Nephron progenitor cell (in vitro differentiated cells): ENCODE results near the gene ALX3.
A peak's percentile ranks its signal among the peaks of the same experiment; 100 is the strongest.

ENCODE experiments used
- DNase-seq: peaks from one replicate; pipeline ENCODE4 v3.0.0; 2021
- H3K27ac Mint-ChIP-seq: 2 replicates; pipeline ENCODE4 v1.8.0; 2021; ENCODE audit warnings: mild to moderate bottlenecking, moderate library complexity, mixed read lengths
- H3K27me3 Mint-ChIP-seq: 2 replicates; pipeline ENCODE4 v1.8.0; 2021; ENCODE audit warnings: mild to moderate bottlenecking, low read depth, mixed read lengths; ENCODE audit not compliant: poor library complexity
- H3K36me3 Mint-ChIP-seq: 2 replicates; pipeline ENCODE4 v1.8.0; 2021; ENCODE audit warnings: low read depth, mixed read lengths
- H3K4me1 Mint-ChIP-seq: 2 replicates; pipeline ENCODE4 v1.8.0; 2021; ENCODE audit warnings: mixed read lengths
- H3K4me3 Mint-ChIP-seq: 2 replicates; pipeline ENCODE4 v1.8.0; 2021; ENCODE audit warnings: mild to moderate bottlenecking, moderate library complexity, mixed read lengths
- H3K9me3 Mint-ChIP-seq: 2 replicates; pipeline ENCODE4 v1.8.0; 2021; ENCODE audit warnings: mild to moderate bottlenecking, moderate library complexity, mixed read lengths
- TF ChIP-seq, protein P1 (sequence below): fragments of 200-600 bp; sonication (generic); IDR thresholded peaks from 2 replicates; pipeline ENCODE4 v1.5.0; 2021; ENCODE audit warnings: antibody characterized with exemption

The ALX3 gene

GRCh38 chr1:110056776-110057175 lies 13.7 kb downstream of the ALX3 start:
- H3K4me3 Mint-ChIP-seq: no peak overlapping the region
- peaks cover 86% of the 10 kb centered on the region for H3K4me1 Mint-ChIP-seq
- H3K27ac Mint-ChIP-seq: no peak overlapping the region
- no peaks in the 10 kb centered on the region for H3K27me3 Mint-ChIP-seq
- H3K9me3 Mint-ChIP-seq: no peaks in the 10 kb centered on the region
- H3K36me3 Mint-ChIP-seq: peaks cover 55% of the 10 kb centered on the region
- TF ChIP-seq, protein P1, sequence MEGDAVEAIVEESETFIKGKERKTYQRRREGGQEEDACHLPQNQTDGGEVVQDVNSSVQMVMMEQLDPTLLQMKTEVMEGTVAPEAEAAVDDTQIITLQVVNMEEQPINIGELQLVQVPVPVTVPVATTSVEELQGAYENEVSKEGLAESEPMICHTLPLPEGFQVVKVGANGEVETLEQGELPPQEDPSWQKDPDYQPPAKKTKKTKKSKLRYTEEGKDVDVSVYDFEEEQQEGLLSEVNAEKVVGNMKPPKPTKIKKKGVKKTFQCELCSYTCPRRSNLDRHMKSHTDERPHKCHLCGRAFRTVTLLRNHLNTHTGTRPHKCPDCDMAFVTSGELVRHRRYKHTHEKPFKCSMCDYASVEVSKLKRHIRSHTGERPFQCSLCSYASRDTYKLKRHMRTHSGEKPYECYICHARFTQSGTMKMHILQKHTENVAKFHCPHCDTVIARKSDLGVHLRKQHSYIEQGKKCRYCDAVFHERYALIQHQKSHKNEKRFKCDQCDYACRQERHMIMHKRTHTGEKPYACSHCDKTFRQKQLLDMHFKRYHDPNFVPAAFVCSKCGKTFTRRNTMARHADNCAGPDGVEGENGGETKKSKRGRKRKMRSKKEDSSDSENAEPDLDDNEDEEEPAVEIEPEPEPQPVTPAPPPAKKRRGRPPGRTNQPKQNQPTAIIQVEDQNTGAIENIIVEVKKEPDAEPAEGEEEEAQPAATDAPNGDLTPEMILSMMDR: no peak
- DNase-seq: no peak

DNA sequence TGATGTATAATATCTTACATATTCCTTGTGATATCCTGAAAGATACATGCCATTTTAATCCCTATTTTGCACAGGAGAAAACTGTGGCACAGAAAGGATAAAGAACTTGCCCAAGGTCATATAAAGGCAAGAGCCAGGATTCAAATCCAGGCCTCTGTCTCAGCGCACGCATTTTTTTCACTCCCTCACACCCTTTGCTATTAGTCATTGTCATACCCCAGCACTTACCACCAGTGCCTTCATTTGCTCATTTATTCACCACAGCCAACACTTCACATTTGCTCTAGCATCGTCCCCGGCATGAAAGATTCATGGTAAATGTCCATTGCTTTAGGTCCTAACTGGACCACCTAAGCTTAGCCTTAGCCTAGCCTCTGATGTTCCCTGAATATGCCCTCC lies 14.2 kb downstream of the ALX3 start:
- no peak overlapping the region for H3K4me3 Mint-ChIP-seq
- no peak overlapping the region for H3K27ac Mint-ChIP-seq
- no peak for DNase-seq
- TF ChIP-seq, protein P1: no peak
- no peaks in the 10 kb centered on the region for H3K9me3 Mint-ChIP-seq
- peaks cover 57% of the 10 kb centered on the region for H3K36me3 Mint-ChIP-seq
- peaks cover 86% of the 10 kb centered on the region for H3K4me1 Mint-ChIP-seq
- no peaks in the 10 kb centered on the region for H3K27me3 Mint-ChIP-seq

- no peak for DNase-seq
- no peak overlapping the region for H3K27ac Mint-ChIP-seq
- TF ChIP-seq, protein P1: no peak
- peaks cover 55% of the 10 kb centered on the region for H3K36me3 Mint-ChIP-seq
- no peak overlapping the region for H3K4me3 Mint-ChIP-seq
- no peaks in the 10 kb centered on the region for H3K27me3 Mint-ChIP-seq
- no peaks in the 10 kb centered on the region for H3K9me3 Mint-ChIP-seq
- H3K4me1 Mint-ChIP-seq: peaks cover 84% of the 10 kb centered on the region
These were observed 14.8 kb downstream of the ALX3 start for GRCh38 chr1:110055493-110056284.

DNA sequence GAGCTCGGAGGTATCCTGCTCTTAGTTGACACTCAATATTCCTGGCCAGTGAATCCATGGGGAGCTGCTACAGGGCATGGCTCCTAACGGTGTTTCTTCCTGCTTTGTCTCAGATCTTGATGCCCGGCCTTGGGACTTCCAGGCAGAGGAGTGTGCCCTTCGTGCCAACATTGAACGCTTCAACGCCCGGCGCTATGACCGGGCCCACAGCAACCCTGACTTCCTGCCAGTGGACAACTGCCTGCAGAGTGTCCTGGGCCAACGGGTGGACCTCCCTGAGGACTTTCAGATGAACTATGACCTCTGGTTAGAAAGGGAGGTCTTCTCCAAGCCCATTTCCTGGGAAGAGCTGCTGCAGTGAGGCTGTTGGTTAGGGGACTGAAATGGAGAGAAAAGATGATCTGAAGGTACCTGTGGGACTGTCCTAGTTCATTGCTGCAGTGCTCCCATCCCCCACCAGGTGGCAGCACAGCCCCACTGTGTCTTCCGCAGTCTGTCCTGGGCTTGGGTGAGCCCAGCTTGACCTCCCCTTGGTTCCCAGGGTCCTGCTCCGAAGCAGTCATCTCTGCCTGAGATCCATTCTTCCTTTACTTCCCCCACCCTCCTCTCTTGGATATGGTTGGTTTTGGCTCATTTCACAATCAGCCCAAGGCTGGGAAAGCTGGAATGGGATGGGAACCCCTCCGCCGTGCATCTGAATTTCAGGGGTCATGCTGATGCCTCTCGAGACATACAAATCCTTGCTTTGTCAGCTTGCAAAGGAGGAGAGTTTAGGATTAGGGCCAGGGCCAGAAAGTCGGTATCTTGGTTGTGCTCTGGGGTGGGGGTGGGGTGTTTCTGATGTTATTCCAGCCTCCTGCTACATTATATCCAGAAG lies 16.7 kb downstream of the ALX3 start:
- Mint-ChIP-seq H3K4me3 (no peak overlapping the region), H3K27ac (no peak overlapping the region), H3K27me3 (no peaks in the 10 kb centered on the region), H3K4me1 (peaks cover 83% of the 10 kb centered on the region), H3K9me3 (no peaks in the 10 kb centered on the region), H3K36me3 (peaks cover 59% of the 10 kb centered on the region)
- peak; percentile 88 for DNase-seq
- TF ChIP-seq, protein P1: peak; percentile 97

DNA sequence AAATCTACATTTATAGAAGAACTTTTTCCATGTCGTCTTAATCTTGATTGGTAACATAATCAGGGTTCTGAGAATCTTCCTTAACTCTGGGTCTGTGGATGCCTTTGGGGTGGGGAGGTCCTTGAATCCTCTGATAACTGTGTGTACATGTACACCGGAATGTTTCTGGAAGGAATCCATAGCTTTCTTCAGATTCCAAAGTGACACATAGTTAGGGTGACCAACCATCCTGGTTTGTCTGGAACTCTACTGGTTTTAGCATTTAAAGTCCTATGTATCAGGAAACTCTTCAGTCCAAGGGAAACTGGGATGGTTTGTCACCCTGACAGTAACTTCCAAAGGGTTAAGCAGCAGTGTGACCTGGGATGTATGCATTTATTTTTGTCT lies 19.2 kb downstream of the ALX3 start:
- DNase-seq: no peak
- no peak overlapping the region for H3K4me3 Mint-ChIP-seq
- H3K9me3 Mint-ChIP-seq: no peaks in the 10 kb centered on the region
- peaks cover 75% of the 10 kb centered on the region for H3K36me3 Mint-ChIP-seq
- peaks cover 63% of the 10 kb centered on the region for H3K4me1 Mint-ChIP-seq
- no peaks in the 10 kb centered on the region for H3K27me3 Mint-ChIP-seq
- H3K27ac Mint-ChIP-seq: no peak overlapping the region
- TF ChIP-seq, protein P1: no peak
